K562 (cell line): ENCODE measurements around the gene PLD5. TPM values are rescaled to one million over a fixed set of nuclear protein-coding genes. Genes with fewer than 3 reads are reported as not detected.

Experiments
- ATAC-seq: fragments of 200-7000 bp; cut with Tn5 transposase; 3 replicates; pipeline ENCODE4 v1.9.1; 2020; ENCODE audit warnings: moderate library complexity
- BruUV-seq: library from RNA; stranded (reverse); fragments of 400-500 nt; replicated peaks from 2 replicates; lab custom pipeline; 2021; lab: Mats Ljungman, UMichigan
- CTCF ChIA-PET: fragments of 300-600 bp; formaldehyde crosslinking; extraction: SDS; loops from one replicate; lab custom pipeline; 2021; ENCODE audit warnings: low intra/inter-chr PET ratio; lab: Yijun Ruan, JAX
- POLR2A ChIA-PET: fragments of 300-600, 350-650 bp; sonication (Branson Sonifier 250); formaldehyde crosslinking; extraction: SDS; loops from one replicate; lab custom pipeline; 2021; ENCODE audit warnings: antibody characterized with exemption, inconsistent platforms; lab: Yijun Ruan, JAX
- DNase-seq, 4 experiments: peaks; one replicate each; pipeline versions ENCODE4 v3.0.0 to v3.0.0-alpha.2; 2011 to 2018; ENCODE audit warnings: low spot score in 3 of 4, mixed read lengths in 3 of 4; ENCODE audit errors: extremely low read depth in 1 of 4
- FAIRE-seq: peaks from 2 replicates; lab custom pipeline; 2011; peaks lifted over from hg19 to GRCh38; lab: Jason Lieb, UNC
- H2AFZ ChIP-seq: 2 replicates; pipeline ENCODE4 v1.6.0; 2011; ENCODE audit warnings: low read depth, low read length, control low read depth, inconsistent platforms
- H3K27ac ChIP-seq: fragments of 200-600 bp; 3 replicates; pipeline ENCODE4 v1.8.0; 2011; ENCODE audit warnings: low read depth, mild to moderate bottlenecking, control low read depth, inconsistent platforms, low read length, moderate library complexity, mixed read lengths; ENCODE audit errors: extremely low read depth
- H3K27me3 ChIP-seq, 2 experiments: fragments of 300-600 bp in 1 of 2; 2 replicates in 1 of 2; 3 replicates in 1 of 2; pipeline versions ENCODE4 v1.6.0 to v1.8.0; 2011; ENCODE audit warnings: inconsistent platforms in 2 of 2, low read length in 2 of 2, mild to moderate bottlenecking in 1 of 2, mixed read lengths in 1 of 2, moderate library complexity in 1 of 2; ENCODE audit not compliant: control insufficient read depth in 2 of 2, insufficient read depth in 2 of 2
- H3K36me3 ChIP-seq: fragments of 300-600 bp; 3 replicates; pipeline ENCODE4 v1.8.0; 2011; ENCODE audit warnings: mild to moderate bottlenecking, low read length, inconsistent platforms; ENCODE audit not compliant: control insufficient read depth, insufficient read depth
- H3K4me1 ChIP-seq, 2 experiments: fragments of 200-600 bp in 1 of 2; replicated peaks in 1 of 2; 2 replicates in 1 of 2; 3 replicates in 1 of 2; pipeline versions ENCODE4 v1.5.1 to v1.8.0; 2011; ENCODE audit warnings: inconsistent platforms in 2 of 2, low read length in 2 of 2, mild to moderate bottlenecking in 1 of 2, mixed read lengths in 1 of 2, moderate library complexity in 1 of 2; ENCODE audit not compliant: control insufficient read depth in 2 of 2, insufficient read depth in 2 of 2
- H3K4me2 ChIP-seq: 2 replicates; pipeline ENCODE4 v1.6.1; 2011; ENCODE audit warnings: low read length, control low read depth, inconsistent platforms, mixed read lengths; ENCODE audit not compliant: insufficient read depth
- H3K4me3 ChIP-seq: fragments of 200-600 bp; sonication (generic), shearing (Covaris generic); 2 replicates; pipeline ENCODE4 v1.5.1; 2016; ENCODE audit warnings: control low read depth, inconsistent platforms
- H3K79me2 ChIP-seq: fragments of 200-600 bp; 3 replicates; pipeline ENCODE4 v1.8.0; 2011; ENCODE audit warnings: low read length, inconsistent platforms; ENCODE audit not compliant: control insufficient read depth, insufficient read depth
- H3K9ac ChIP-seq, 2 experiments: 2 replicates each; pipeline versions ENCODE4 v1.6.0 to v1.6.1; 2011; ENCODE audit warnings: low read depth in 2 of 2, low read length in 2 of 2, control low read depth in 1 of 2, inconsistent platforms in 1 of 2, mild to moderate bottlenecking in 1 of 2, mixed read lengths in 1 of 2; ENCODE audit not compliant: insufficient read depth in 1 of 2
- H3K9me1 ChIP-seq: one replicate; pipeline ENCODE4 v1.6.0; 2011; ENCODE audit warnings: inconsistent platforms, mild to moderate bottlenecking, low read length, moderate library complexity; ENCODE audit not compliant: control insufficient read depth, insufficient read depth
- H3K9me3 ChIP-seq: replicated peaks from 2 replicates; pipeline ENCODE4 v1.5.1; 2011; ENCODE audit warnings: low read depth, low read length, inconsistent platforms; ENCODE audit not compliant: control insufficient read depth, insufficient read depth
- H4K20me1 ChIP-seq: replicated peaks from 2 replicates; pipeline ENCODE4 v1.6.1; 2011; ENCODE audit warnings: low read length, inconsistent platforms, mixed read lengths; ENCODE audit not compliant: control insufficient read depth, insufficient read depth
- ARID1B ChIP-seq: fragments of 450-650 bp; IDR thresholded peaks from 2 replicates; pipeline ENCODE4 v1.6.1; 2016; ENCODE audit warnings: antibody characterized with exemption, mild to moderate bottlenecking, inconsistent platforms
- ELK1 ChIP-seq: sonication (generic); formaldehyde crosslinking; IDR thresholded peaks from 2 replicates; pipeline ENCODE4 v1.8.1; 2022; ENCODE audit warnings: missing genetic modification reagents
- ETS1 ChIP-seq: conservative IDR thresholded peaks from 2 replicates; pipeline ENCODE4 v1.6.1; 2011; ENCODE audit warnings: low read depth, mild to moderate bottlenecking, low read length; ENCODE audit not compliant: control insufficient read depth
- HDAC8 ChIP-seq: fragments of 450-650 bp; IDR thresholded peaks from 2 replicates; pipeline ENCODE4 v1.6.1; 2016; ENCODE audit warnings: mild to moderate bottlenecking, missing genetic modification characterization, moderate library complexity, missing compliant biosample characterization
- HNRNPH1 ChIP-seq: fragments of 200-400 bp; formaldehyde crosslinking; optimal IDR thresholded peaks from 2 replicates; pipeline ENCODE3; 2017; ENCODE audit warnings: low read depth, mild to moderate bottlenecking, low read length, moderate library complexity
- LARP7 ChIP-seq: fragments of 450-650 bp; IDR thresholded peaks from 2 replicates; pipeline ENCODE4 v1.6.1; 2016
- MYBL2 ChIP-seq, 2 experiments: fragments of 450-650 bp in 1 of 2; sonication (generic) in 1 of 2; formaldehyde crosslinking in 1 of 2; IDR thresholded peaks; 2 replicates each; pipeline versions ENCODE4 v1.6.1 to v1.8.1; 2017 to 2022; ENCODE audit warnings: borderline replicate concordance in 1 of 2, inconsistent platforms in 1 of 2, low read depth in 1 of 2, mild to moderate bottlenecking in 1 of 2, missing genetic modification reagents in 1 of 2, moderate library complexity in 1 of 2
- NFATC3 ChIP-seq: fragments of 450-650 bp; IDR thresholded peaks from 2 replicates; pipeline ENCODE4 v1.6.1; 2017; ENCODE audit warnings: mild to moderate bottlenecking
- RBFOX2 ChIP-seq: fragments of 200-400 bp; formaldehyde crosslinking; IDR thresholded peaks from 2 replicates; pipeline ENCODE4 v1.6.1; 2017; ENCODE audit warnings: low read depth, mild to moderate bottlenecking, low read length, moderate library complexity
- RNF2 ChIP-seq: sonication (generic); IDR thresholded peaks from 2 replicates; pipeline ENCODE4 v1.6.1; 2016
- SNIP1 ChIP-seq: fragments of 450-650 bp; IDR thresholded peaks from 2 replicates; pipeline ENCODE4 v1.7.1; 2017; ENCODE audit warnings: low read depth, mild to moderate bottlenecking
- STAG1 ChIP-seq: sonication (generic); formaldehyde crosslinking; IDR thresholded peaks from 2 replicates; pipeline ENCODE4 v1.5.0; 2020; ENCODE audit warnings: missing genetic modification reagents, borderline replicate concordance
- YBX1 ChIP-seq: fragments of 450-650 bp; IDR thresholded peaks from 2 replicates; pipeline ENCODE4 v1.7.1; 2016; ENCODE audit warnings: mild to moderate bottlenecking
- ZBTB26 ChIP-seq: fragments of 450-650 bp; formaldehyde crosslinking; IDR thresholded peaks from 2 replicates; pipeline ENCODE4 v1.4.0; 2022; ENCODE audit warnings: missing genetic modification characterization
- ZFP36 ChIP-seq: fragments of 150-350 bp; IDR thresholded peaks from 2 replicates; pipeline ENCODE4 v1.6.1; 2018; ENCODE audit warnings: low read length, low read depth; ENCODE audit not compliant: partially characterized antibody
- WGBS: fragments of 100-300 bp; shearing (Covaris generic); methylation state at CpG from one replicate; pipeline ENCODE4 v1.1.6; 2016; ENCODE audit warnings: low coverage, mixed read lengths; ENCODE audit not compliant: insufficient coverage; ENCODE audit errors: missing lambda C conversion rate; 5-methylcytosine and 5-hydroxymethylcytosine counted together
- in situ Hi-C: fragments of 300-500 bp; cut with MboI; formaldehyde crosslinking; loops from 4 replicates; pipeline ENCODE4 v1.15.0; 2018; ENCODE audit warnings: inconsistent platforms, mixed read lengths
- intact Hi-C: fragments of 100-400 bp; cut with micrococcal nuclease; formaldehyde crosslinking; loops from 2 replicates; pipeline ENCODE4 v1.14.2; 2022
- polyA plus RNA-seq, 8 experiments: library from polyadenylated mRNA; depleted of rRNA in 4 of 8; stranded (reverse) in 5 of 8; unstranded in 3 of 8; fragments of >200 nt; fragmentation: Nextera tagmentation in 2 of 8; fragmentation: Illumina TruSeq in 1 of 8; extraction: Ambion mirVana in 2 of 8; extraction: Trizol in 1 of 8; gene quantifications; 2 replicates each; pipeline versions ENCODE4 v1.2.1 to v1.2.3, GENCODE V29; 2011 to 2014; ENCODE audit warnings: inconsistent platforms in 1 of 8, missing spikeins in 1 of 8
- total RNA-seq, 7 experiments: library from RNA; depleted of rRNA in 6 of 7; stranded (reverse); fragments of >200 nt in 6 of 7; fragmentation: Illumina TruSeq in 2 of 7; extraction: Trizol in 2 of 7; gene quantifications; 2 replicates each; pipeline versions ENCODE4 v1.2.1 to v1.2.3, GENCODE V29; 2011 to 2021; ENCODE audit warnings: low replicate concordance in 1 of 7
- TF ChIP-seq, protein P1 (sequence below), 2 experiments: fragments of 200-800 bp in 1 of 2; sonication (Bioruptor generic) in 1 of 2; sonication (generic) in 1 of 2; formaldehyde crosslinking in 1 of 2; IDR thresholded peaks in 1 of 2; conservative IDR thresholded peaks in 1 of 2; 2 replicates each; pipeline versions ENCODE4 v1.5.0 to v1.6.1; 2016 to 2020; ENCODE audit warnings: missing compliant biosample characterization in 1 of 2, missing genetic modification characterization in 1 of 2, missing genetic modification reagents in 1 of 2

PLD5 gene
- total and polyA plus RNA-seq, 9 of the 15 experiments (the other 6 are each of a cell fraction or from before 2014, with no cell fraction given) = not detected

- TF ChIP-seq, protein P1, sequence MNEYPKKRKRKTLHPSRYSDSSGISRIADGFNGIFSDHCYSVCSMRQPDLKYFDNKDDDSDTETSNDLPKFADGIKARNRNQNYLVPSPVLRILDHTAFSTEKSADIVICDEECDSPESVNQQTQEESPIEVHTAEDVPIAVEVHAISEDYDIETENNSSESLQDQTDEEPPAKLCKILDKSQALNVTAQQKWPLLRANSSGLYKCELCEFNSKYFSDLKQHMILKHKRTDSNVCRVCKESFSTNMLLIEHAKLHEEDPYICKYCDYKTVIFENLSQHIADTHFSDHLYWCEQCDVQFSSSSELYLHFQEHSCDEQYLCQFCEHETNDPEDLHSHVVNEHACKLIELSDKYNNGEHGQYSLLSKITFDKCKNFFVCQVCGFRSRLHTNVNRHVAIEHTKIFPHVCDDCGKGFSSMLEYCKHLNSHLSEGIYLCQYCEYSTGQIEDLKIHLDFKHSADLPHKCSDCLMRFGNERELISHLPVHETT (CRISPR knock-in tag; conservative IDR thresholded peaks at IDR 0.05 in 1 of 2, IDR thresholded peaks at IDR 0.05 in 1 of 2) = no peak
- TF ChIP-seq MYBL2 (IDR thresholded peaks at IDR 0.05; ENCODE audit: low read depth) (no peak), MYBL2 (CRISPR knock-in tag; IDR thresholded peaks at IDR 0.05; ENCODE audit: borderline replicate concordance) (no peak), RNF2 (no peak), NFATC3 (no peak)
Measured at GRCh38 chr1:242449661-242450060, 74.8 kb downstream of the PLD5 start (continued).

GRCh38 chr1:242448910-242449645, 75.4 kb downstream of the PLD5 start:
- CTCF ChIA-PET = no interaction called here
- POLR2A ChIA-PET = no interaction called here
- no TSS peak for BruUV-seq
- Histone ChIP-seq H3K9me3 (no peaks in the 10 kb centered on the region), H3K4me1 (no peaks in the 10 kb centered on the region), H3K4me3 (no peak overlapping the region), H3K27me3 (no peaks in the 10 kb centered on the region), H3K4me2 (no peak overlapping the region), H2AFZ (no peak overlapping the region), H3K79me2 (no peaks in the 10 kb centered on the region), H3K9me1 (no peaks in the 10 kb centered on the region), H4K20me1 (no peaks in the 10 kb centered on the region), H3K27ac (no peak overlapping the region), H3K9ac (no peak overlapping the region), H3K36me3 (no peaks in the 10 kb centered on the region)
- 2% methylated on average over 12 of the region's 12 CpGs for WGBS
- ATAC-seq (no peak), DNase-seq (no peak), FAIRE-seq (no peak)
- in situ Hi-C loops = no loop called here
- intact Hi-C loops = no loop called here
- TF ChIP-seq YBX1 (no peak), STAG1 (CRISPR knock-in tag) (no peak), ETS1 (no peak), HNRNPH1 (no peak), HDAC8 (tag) (no peak), SNIP1 (no peak), ELK1 (CRISPR knock-in tag) (no peak), ZBTB26 (CRISPR knock-in tag) (no peak), LARP7 (no peak), ZFP36 (no peak), RBFOX2 (no peak), ARID1B (no peak)
